Brain microvascular endothelial cell (primary cell): Measurements from ENCODE around the gene KRTAP24-1.

Source experiments
- DNase-seq: peaks from one replicate; pipeline ENCODE4 v3.0.0-alpha.2; 2020
- H3K27ac ChIP-seq: fragments of 250-450 bp; sonication (Bioruptor Pico); 2 replicates; pipeline ENCODE4 v1.5.1; 2020; ENCODE audit warnings: mild to moderate bottlenecking, moderate library complexity
- H3K27me3 ChIP-seq: fragments of 250-450 bp; sonication (Bioruptor Pico); replicated peaks from 2 replicates; pipeline ENCODE4 v1.5.1; 2020; ENCODE audit warnings: mild to moderate bottlenecking
- H3K36me3 ChIP-seq: fragments of 250-450 bp; sonication (Bioruptor Pico); replicated peaks from 2 replicates; pipeline ENCODE4 v1.5.1; 2020; ENCODE audit warnings: mild to moderate bottlenecking
- H3K4me3 ChIP-seq: 2 replicates; pipeline ENCODE4 v1.5.1; 2011; ENCODE audit warnings: low read depth, mild to moderate bottlenecking, control low read depth, low read length, moderate library complexity
- in situ Hi-C: cut with HindIII; loops from 2 replicates; pipeline ENCODE4 v1.10.0; 2017; ENCODE audit warnings: low sequenced_read_pairs, low pct_ligation_motif_present
- TF ChIP-seq, protein P1 (sequence below): IDR thresholded peaks from 2 replicates; pipeline ENCODE4 v1.5.1; 2011; ENCODE audit warnings: low read depth, mild to moderate bottlenecking, moderate library complexity, low read length, control low read depth, inconsistent platforms; ENCODE audit errors: missing control alignments

KRTAP24-1 gene

DNA sequence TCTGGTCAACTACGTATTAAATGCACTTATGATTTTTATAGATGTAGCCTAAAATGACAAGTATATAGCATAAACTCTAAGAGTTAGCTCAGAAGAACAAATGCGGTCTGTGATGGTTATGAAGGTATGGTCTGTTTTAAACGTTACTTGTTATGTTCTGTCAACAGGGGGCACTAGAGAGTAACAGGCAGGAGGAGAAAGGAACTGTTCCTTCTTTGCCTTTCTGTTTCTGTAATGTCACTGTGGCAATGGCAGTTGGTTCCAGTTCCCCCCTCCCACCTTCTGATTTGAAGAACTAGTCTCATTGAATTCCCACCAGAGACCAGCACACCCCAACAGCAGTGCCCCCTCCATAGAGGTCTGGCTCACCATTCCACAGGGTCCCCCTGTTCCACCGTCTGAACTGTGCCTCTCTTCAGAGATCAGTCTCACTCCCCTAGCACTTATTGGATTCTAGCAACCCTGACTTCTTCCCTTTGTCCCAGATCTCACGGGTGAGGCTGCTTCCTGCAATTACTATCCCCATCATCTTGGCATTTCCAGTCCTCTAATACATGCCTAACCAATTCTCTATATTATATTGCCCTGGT, 14.0 kb downstream of the KRTAP24-1 start:
- H3K27ac ChIP-seq: no peak overlapping the region
- H3K4me3 ChIP-seq: no peak overlapping the region
- DNase-seq: no peak
- no peaks in the 10 kb centered on the region for H3K27me3 ChIP-seq
- TF ChIP-seq, protein P1, sequence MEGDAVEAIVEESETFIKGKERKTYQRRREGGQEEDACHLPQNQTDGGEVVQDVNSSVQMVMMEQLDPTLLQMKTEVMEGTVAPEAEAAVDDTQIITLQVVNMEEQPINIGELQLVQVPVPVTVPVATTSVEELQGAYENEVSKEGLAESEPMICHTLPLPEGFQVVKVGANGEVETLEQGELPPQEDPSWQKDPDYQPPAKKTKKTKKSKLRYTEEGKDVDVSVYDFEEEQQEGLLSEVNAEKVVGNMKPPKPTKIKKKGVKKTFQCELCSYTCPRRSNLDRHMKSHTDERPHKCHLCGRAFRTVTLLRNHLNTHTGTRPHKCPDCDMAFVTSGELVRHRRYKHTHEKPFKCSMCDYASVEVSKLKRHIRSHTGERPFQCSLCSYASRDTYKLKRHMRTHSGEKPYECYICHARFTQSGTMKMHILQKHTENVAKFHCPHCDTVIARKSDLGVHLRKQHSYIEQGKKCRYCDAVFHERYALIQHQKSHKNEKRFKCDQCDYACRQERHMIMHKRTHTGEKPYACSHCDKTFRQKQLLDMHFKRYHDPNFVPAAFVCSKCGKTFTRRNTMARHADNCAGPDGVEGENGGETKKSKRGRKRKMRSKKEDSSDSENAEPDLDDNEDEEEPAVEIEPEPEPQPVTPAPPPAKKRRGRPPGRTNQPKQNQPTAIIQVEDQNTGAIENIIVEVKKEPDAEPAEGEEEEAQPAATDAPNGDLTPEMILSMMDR: peak; percentile 34
- H3K36me3 ChIP-seq: no peaks in the 10 kb centered on the region
- in situ Hi-C loops: no loop called here

DNA sequence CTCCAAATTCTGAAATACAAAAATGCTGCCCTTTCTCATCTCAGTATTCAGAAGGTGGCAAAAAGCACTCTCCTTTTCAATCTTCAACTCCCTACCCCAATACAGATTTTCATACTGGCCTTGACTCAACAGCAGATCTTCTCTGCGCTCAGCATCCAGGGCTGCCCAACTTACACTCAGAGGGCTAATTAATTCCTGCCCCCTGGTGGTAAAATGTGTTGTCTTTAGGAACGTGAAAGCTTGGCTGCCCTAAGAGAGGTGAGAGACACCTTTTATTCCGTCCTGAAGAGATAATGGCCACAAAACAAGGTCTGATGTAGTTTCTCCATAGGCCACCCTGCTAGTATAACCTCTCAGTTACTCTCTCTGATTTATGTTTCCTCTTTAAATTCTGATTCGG, 25.0 kb downstream of the KRTAP24-1 start:
- Histone ChIP-seq H3K4me3 (no peak overlapping the region), H3K36me3 (no peaks in the 10 kb centered on the region), H3K27ac (no peak overlapping the region), H3K27me3 (no peaks in the 10 kb centered on the region)
- DNase-seq: peak; percentile 49
- TF ChIP-seq, protein P1: peak; percentile 57
- in situ Hi-C loops: no loop called here

DNA sequence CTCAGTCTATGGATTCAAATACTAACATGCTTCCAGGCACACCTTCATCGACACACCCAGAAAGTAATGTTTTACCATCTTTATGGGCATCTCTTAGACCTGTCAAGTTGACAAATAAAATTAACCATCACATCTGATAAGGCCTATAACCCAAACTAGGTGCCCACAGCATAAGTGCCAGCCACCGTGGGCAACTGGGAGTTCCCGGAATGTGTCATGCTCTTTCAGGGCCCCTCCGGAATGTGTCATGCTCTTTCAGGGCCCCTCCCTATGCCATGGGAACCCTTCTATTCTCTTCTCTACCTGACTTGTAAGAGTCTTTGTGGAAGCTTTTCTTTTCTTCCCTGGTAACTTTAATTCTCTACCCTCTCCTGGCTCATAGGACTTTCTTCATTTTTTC, 26.6 kb downstream of the KRTAP24-1 start:
- in situ Hi-C loops: no loop called here
- no peak overlapping the region for H3K27ac ChIP-seq
- no peaks in the 10 kb centered on the region for H3K27me3 ChIP-seq
- TF ChIP-seq, protein P1: no peak
- no peak overlapping the region for H3K4me3 ChIP-seq
- H3K36me3 ChIP-seq: no peaks in the 10 kb centered on the region
- no peak for DNase-seq

DNA sequence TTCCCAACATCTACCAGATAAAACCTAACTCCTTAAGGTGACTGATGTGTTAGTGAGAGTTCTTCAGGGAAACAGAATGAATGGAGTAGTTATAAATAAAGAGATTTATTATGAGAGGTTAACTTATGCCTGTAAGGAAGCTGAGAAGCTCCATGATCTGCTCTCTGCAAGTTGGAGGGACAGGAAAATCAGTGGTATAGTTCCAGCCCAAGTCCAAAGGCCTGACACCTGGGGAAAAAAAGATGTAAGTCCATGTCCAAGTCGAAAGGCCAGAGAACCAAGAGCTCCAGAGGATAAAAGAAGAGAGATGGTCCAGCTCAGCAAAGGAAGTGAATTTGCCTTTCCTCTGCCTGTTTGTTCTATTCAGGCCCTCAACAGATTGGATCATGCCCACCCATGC, 27.1 kb downstream of the KRTAP24-1 start:
- in situ Hi-C loops: no loop called here
- H3K27ac ChIP-seq: no peak overlapping the region
- TF ChIP-seq, protein P1: no peak
- no peak overlapping the region for H3K4me3 ChIP-seq
- H3K36me3 ChIP-seq: no peaks in the 10 kb centered on the region
- no peak for DNase-seq
- H3K27me3 ChIP-seq: no peaks in the 10 kb centered on the region

DNA sequence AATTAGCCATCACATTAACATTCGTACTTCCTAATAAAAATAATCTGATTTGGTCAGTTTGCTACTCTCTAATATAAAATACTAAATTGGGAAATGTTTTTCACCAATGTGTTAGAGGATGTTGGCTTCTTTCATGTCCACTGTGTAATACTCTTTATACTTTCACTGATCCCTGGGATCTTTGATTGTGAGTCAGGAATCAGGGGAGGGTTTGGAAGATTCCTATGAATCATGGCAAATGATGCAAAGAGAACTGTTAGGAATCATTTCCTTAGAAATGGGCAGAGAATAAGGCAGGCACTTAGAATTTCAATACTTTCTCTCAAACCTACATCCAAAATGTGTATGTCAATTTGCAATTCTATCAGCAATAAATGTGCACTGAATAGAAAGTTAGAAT, 31.0 kb downstream of the KRTAP24-1 start:
- no peaks in the 10 kb centered on the region for H3K36me3 ChIP-seq
- no peak overlapping the region for H3K27ac ChIP-seq
- H3K4me3 ChIP-seq: no peak overlapping the region
- TF ChIP-seq, protein P1: no peak
- in situ Hi-C loops: no loop called here
- H3K27me3 ChIP-seq: no peaks in the 10 kb centered on the region
- no peak for DNase-seq

DNA sequence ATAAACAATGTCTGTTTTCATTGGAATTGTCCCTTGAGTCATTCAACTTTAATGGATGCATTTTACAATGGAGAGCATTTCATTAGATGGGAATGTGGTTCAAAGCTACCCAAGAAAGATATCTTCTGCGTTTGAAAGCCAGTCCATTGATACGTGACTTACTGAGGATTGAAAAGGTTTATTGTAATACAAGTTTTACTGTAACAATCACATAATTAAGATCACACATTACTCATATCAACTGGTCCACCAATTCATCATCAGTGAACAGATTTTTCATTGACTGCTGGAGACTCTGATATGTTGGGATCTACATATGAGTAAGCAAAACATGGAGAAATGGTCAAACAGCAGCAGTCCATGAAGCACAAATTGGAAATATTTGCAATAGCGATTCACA, 32.8 kb downstream of the KRTAP24-1 start:
- Histone ChIP-seq H3K27me3 (no peaks in the 10 kb centered on the region), H3K27ac (no peak overlapping the region), H3K36me3 (no peaks in the 10 kb centered on the region), H3K4me3 (no peak overlapping the region)
- in situ Hi-C loops: no loop called here
- TF ChIP-seq, protein P1: no peak
- DNase-seq: no peak
